Measurements from ENCODE around the gene CCDC27. TPM values are rescaled to one million over a fixed set of nuclear protein-coding genes. Genes with fewer than 3 reads are reported as not detected.

Gene CCDC27
- total RNA-seq, 1 donor from 2014 or later = not detected

GRCh38 chr1:3786468-3787348 lies 34.5 kb downstream of the CCDC27 start:
- DNase-seq (no peak), ATAC-seq (no peak)
- Histone ChIP-seq H3K27ac (no peak overlapping the region), H3K36me3 (peaks cover 83% of the 10 kb centered on the region), H3K9me3 (no peaks in the 10 kb centered on the region), H3K27me3 (ENCODE audit: low read depth) (no peaks in the 10 kb centered on the region), H3K4me1 (no peaks in the 10 kb centered on the region), H3K4me3 (no peak overlapping the region)
- intact Hi-C loops (cut with DNase I) = no loop called here
- no peak for TF ChIP-seq CTCF (IDR thresholded peaks at IDR 0.05)

GRCh38 chr1:3787349-3787715 lies 35.1 kb downstream of the CCDC27 start:
- peaks cover 83% of the 10 kb centered on the region for H3K36me3 ChIP-seq
- H3K27me3 ChIP-seq (ENCODE audit: low read depth) = no peaks in the 10 kb centered on the region
- intact Hi-C loops (cut with DNase I) = no loop called here

GRCh38 chr1:3787745-3788605 lies 35.7 kb downstream of the CCDC27 start:
- intact Hi-C loops (cut with DNase I) = no loop called here
- peaks cover 81% of the 10 kb centered on the region for H3K36me3 ChIP-seq
- H3K4me3 ChIP-seq = no peak overlapping the region
- H3K27ac ChIP-seq = no peak overlapping the region
- no peak for TF ChIP-seq CTCF (IDR thresholded peaks at IDR 0.05)
- H3K27me3 ChIP-seq (ENCODE audit: low read depth) = no peaks in the 10 kb centered on the region
- DNase-seq = no peak
- no peaks in the 10 kb centered on the region for H3K9me3 ChIP-seq
- H3K4me1 ChIP-seq = peaks cover 5% of the 10 kb centered on the region
- no peak for ATAC-seq

More at GRCh38 chr1:3787349-3787715, 35.1 kb downstream of the CCDC27 start:
- no peak for DNase-seq
- no peaks in the 10 kb centered on the region for H3K9me3 ChIP-seq
- no peak for ATAC-seq
- no peak for TF ChIP-seq CTCF (IDR thresholded peaks at IDR 0.05)
- no peak overlapping the region for H3K27ac ChIP-seq
- no peaks in the 10 kb centered on the region for H3K4me1 ChIP-seq
- H3K4me3 ChIP-seq = no peak overlapping the region

GRCh38 chr1:3788756-3789420 lies 36.6 kb downstream of the CCDC27 start:
- no peak for TF ChIP-seq CTCF (IDR thresholded peaks at IDR 0.05)
- intact Hi-C loops (cut with DNase I) = no loop called here
- H3K27ac ChIP-seq = no peak overlapping the region
- H3K9me3 ChIP-seq = no peaks in the 10 kb centered on the region
- peaks cover 14% of the 10 kb centered on the region for H3K4me1 ChIP-seq
- H3K27me3 ChIP-seq (ENCODE audit: low read depth) = no peaks in the 10 kb centered on the region
- DNase-seq (no peak), ATAC-seq (no peak)
- peaks cover 72% of the 10 kb centered on the region for H3K36me3 ChIP-seq
- no peak overlapping the region for H3K4me3 ChIP-seq
